Testis (tissue), 2 donors: ENCODE measurements around the gene C11orf65.

Experiments used
- POLR2A ChIP-seq: fragments of 450-650 bp; IDR thresholded peaks from one replicate; pipeline ENCODE4 v1.6.1; 2017; ENCODE audit warnings: antibody characterized with exemption, mild to moderate bottlenecking, moderate library complexity
- TF ChIP-seq, protein P1 (sequence below), 3 experiments: fragments of 450-650 bp in 2 of 3; fragments of 200-600 bp in 1 of 3; sonication (generic) in 1 of 3; IDR thresholded peaks; one replicate each; pipeline ENCODE4 v1.5.1; 2016 to 2019; ENCODE audit warnings: antibody characterized with exemption in 3 of 3, mild to moderate bottlenecking in 2 of 3, moderate library complexity in 1 of 3

DNA sequence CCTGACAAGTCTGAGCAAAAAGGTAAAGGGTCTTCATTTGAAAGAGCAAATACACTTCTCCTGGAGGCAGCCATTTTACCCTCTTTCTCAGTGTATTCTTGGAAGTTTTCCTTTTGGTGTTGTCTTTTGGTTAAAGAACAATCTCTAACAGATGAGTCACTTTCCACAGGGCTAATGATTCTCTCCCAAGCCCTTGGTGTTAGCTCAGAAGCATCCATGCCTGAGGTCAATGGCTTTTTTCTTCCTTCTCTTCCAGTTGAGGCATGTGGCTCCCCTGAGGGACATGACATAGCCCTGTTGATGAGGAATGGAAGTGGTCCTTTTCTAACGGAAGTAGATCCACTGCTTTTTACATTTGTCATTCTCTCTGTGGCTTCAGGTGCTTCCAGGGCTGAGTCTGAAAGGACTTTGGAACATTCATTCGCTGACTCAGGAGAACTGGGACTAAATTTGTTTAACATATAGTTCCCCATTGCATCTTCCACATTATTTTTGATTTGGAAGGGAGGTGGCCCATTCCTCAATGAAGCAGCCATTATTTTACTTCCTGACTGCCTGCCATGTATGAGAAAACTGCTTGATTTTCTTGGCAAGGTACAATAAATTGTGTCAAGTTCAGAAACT lies 44.6 kb upstream of the C11orf65 start:
- TF ChIP-seq POLR2A, result no peak
- TF ChIP-seq, protein P1, sequence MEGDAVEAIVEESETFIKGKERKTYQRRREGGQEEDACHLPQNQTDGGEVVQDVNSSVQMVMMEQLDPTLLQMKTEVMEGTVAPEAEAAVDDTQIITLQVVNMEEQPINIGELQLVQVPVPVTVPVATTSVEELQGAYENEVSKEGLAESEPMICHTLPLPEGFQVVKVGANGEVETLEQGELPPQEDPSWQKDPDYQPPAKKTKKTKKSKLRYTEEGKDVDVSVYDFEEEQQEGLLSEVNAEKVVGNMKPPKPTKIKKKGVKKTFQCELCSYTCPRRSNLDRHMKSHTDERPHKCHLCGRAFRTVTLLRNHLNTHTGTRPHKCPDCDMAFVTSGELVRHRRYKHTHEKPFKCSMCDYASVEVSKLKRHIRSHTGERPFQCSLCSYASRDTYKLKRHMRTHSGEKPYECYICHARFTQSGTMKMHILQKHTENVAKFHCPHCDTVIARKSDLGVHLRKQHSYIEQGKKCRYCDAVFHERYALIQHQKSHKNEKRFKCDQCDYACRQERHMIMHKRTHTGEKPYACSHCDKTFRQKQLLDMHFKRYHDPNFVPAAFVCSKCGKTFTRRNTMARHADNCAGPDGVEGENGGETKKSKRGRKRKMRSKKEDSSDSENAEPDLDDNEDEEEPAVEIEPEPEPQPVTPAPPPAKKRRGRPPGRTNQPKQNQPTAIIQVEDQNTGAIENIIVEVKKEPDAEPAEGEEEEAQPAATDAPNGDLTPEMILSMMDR (IDR thresholded peaks at IDR 0.05), result no peak
